KMS-11 (cell line): ENCODE data around the gene BTBD9.
A peak's percentile ranks its signal among the peaks of the same experiment; 100 is the strongest.

ENCODE experiments used
- H2AFZ ChIP-seq: fragments of 200-600 bp; sonication (generic); 2 replicates; pipeline ENCODE4 v1.6.1; 2016; ENCODE audit warnings: antibody characterized with exemption, mixed run types, low read depth
- H3K27ac ChIP-seq: fragments of 200-600 bp; sonication (generic); 2 replicates; pipeline ENCODE4 v1.6.1; 2016; ENCODE audit warnings: mild to moderate bottlenecking, mixed run types
- H3K27me3 ChIP-seq: fragments of 200-600 bp; sonication (generic); 2 replicates; pipeline ENCODE4 v1.6.1; 2017; ENCODE audit warnings: mild to moderate bottlenecking, low read depth, mixed run types, moderate library complexity; ENCODE audit not compliant: insufficient read depth
- H3K36me3 ChIP-seq: fragments of 200-600 bp; sonication (generic); 2 replicates; pipeline ENCODE4 v1.6.1; 2017; ENCODE audit warnings: mild to moderate bottlenecking, mixed run types; ENCODE audit not compliant: insufficient read depth
- H3K4me1 ChIP-seq: fragments of 200-600 bp; sonication (generic); 2 replicates; pipeline ENCODE4 v1.6.1; 2016; ENCODE audit warnings: mild to moderate bottlenecking, low read depth, mixed run types; ENCODE audit not compliant: poor library complexity, severe bottlenecking
- H3K4me2 ChIP-seq: fragments of 200-600 bp; sonication (generic); 2 replicates; pipeline ENCODE4 v1.7.0; 2016; ENCODE audit warnings: mild to moderate bottlenecking, mixed run types
- H3K4me3 ChIP-seq: fragments of 200-600 bp; sonication (generic); IDR thresholded peaks from 2 replicates; pipeline ENCODE4 v1.6.1; 2017; ENCODE audit warnings: low read depth, low read length, mixed read lengths; ENCODE audit not compliant: insufficient read depth
- H3K79me2 ChIP-seq: fragments of 200-600 bp; sonication (generic); 2 replicates; pipeline ENCODE4 v1.6.1; 2016; ENCODE audit warnings: low read depth, mixed run types; ENCODE audit not compliant: insufficient read depth
- H3K9ac ChIP-seq: fragments of 200-600 bp; sonication (generic); 2 replicates; pipeline ENCODE4 v1.6.1; 2016; ENCODE audit warnings: mild to moderate bottlenecking, mixed run types
- H4K20me1 ChIP-seq: fragments of 200-600 bp; sonication (generic); 2 replicates; pipeline ENCODE4 v1.6.1; 2016; ENCODE audit warnings: mild to moderate bottlenecking, mixed run types; ENCODE audit not compliant: insufficient read depth
- TF ChIP-seq, protein P1 (sequence below): fragments of 200-600 bp; sonication (generic); conservative IDR thresholded peaks from 2 replicates; pipeline ENCODE4 v1.6.1; 2017; ENCODE audit warnings: low read depth, mild to moderate bottlenecking, antibody characterized with exemption, low read length, moderate library complexity, mixed read lengths

Gene BTBD9

GRCh38 chr6:38311201-38311600 is 328.5 kb downstream of the BTBD9 start:
- H3K27me3 ChIP-seq = no peaks in the 10 kb centered on the region
- no peaks in the 10 kb centered on the region for H4K20me1 ChIP-seq
- no peaks in the 10 kb centered on the region for H3K79me2 ChIP-seq
- peaks cover 54% of the 10 kb centered on the region for H3K4me1 ChIP-seq
- H3K4me3 ChIP-seq = no peak overlapping the region
- no peak overlapping the region for H3K9ac ChIP-seq
- H2AFZ ChIP-seq = no peak overlapping the region
- H3K27ac ChIP-seq = no peak overlapping the region
- H3K36me3 ChIP-seq = no peaks in the 10 kb centered on the region
- H3K4me2 ChIP-seq = no peak overlapping the region
- TF ChIP-seq, protein P1, sequence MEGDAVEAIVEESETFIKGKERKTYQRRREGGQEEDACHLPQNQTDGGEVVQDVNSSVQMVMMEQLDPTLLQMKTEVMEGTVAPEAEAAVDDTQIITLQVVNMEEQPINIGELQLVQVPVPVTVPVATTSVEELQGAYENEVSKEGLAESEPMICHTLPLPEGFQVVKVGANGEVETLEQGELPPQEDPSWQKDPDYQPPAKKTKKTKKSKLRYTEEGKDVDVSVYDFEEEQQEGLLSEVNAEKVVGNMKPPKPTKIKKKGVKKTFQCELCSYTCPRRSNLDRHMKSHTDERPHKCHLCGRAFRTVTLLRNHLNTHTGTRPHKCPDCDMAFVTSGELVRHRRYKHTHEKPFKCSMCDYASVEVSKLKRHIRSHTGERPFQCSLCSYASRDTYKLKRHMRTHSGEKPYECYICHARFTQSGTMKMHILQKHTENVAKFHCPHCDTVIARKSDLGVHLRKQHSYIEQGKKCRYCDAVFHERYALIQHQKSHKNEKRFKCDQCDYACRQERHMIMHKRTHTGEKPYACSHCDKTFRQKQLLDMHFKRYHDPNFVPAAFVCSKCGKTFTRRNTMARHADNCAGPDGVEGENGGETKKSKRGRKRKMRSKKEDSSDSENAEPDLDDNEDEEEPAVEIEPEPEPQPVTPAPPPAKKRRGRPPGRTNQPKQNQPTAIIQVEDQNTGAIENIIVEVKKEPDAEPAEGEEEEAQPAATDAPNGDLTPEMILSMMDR = no peak

- Histone ChIP-seq H3K4me3 (no peak overlapping the region), H3K4me1 (peaks cover 55% of the 10 kb centered on the region), H3K4me2 (peak overlapping the region; percentile 28; the same call in 1 of the 2 replicates), H3K27me3 (no peaks in the 10 kb centered on the region), H3K27ac (0 out of 2 replicates have a peak overlapping the region, but pooled peaks have one; percentile 17), H3K9ac (no peak overlapping the region), H3K79me2 (no peaks in the 10 kb centered on the region), H3K36me3 (no peaks in the 10 kb centered on the region), H4K20me1 (no peaks in the 10 kb centered on the region), H2AFZ (no peak overlapping the region)
- TF ChIP-seq, protein P1 = no peak
These were observed 329.7 kb downstream of the BTBD9 start for GRCh38 chr6:38310061-38310460.

DNA sequence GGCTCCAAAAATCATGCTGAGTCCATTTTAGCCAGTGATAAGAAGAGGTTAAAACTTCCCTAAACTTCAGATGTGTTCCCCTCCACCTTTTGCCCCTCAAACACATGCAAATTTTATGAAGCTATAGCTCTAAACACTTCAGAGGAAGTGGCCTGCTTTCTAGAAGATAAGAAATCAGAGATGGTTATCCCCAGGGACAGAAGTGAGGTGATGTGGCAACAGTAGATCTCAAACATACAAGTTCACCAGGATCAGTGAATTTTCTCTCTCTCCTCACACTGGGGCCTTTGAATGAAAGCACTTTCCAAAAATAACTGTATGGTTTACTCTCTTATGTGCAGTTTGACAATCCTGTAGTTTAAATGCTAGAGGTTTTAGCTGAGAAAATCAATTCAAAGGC is 332.0 kb downstream of the BTBD9 start:
- Histone ChIP-seq H3K9ac (no peak overlapping the region), H3K27me3 (no peaks in the 10 kb centered on the region), H3K4me1 (peaks cover 62% of the 10 kb centered on the region), H2AFZ (no peak overlapping the region), H3K4me3 (no peak overlapping the region), H3K36me3 (no peaks in the 10 kb centered on the region), H4K20me1 (no peaks in the 10 kb centered on the region), H3K79me2 (no peaks in the 10 kb centered on the region), H3K4me2 (peak overlapping the region; percentile 47), H3K27ac (peak overlapping the region; percentile 18)
- TF ChIP-seq, protein P1 = no peak

DNA sequence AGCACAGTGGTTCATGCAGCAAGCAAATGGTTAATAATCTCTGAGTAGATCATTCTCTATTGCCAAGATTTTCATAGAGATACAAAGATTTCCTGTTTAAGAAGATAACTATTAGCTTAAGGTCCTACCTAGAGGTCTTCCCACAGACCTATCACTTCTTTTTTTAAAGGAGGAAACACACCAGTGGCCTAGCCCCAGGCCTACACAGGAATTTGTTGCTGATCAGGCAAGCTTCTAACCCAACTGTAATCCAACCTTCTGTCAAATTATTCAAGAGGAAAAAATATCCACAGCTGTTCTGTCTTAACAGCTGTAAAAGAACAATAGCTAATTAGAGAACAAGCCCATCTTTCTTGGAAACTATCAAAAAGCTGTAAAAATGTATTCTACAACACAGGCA is 332.8 kb downstream of the BTBD9 start:
- TF ChIP-seq, protein P1 = no peak
- Histone ChIP-seq H3K27ac (peak overlapping the region; percentile 18), H4K20me1 (no peaks in the 10 kb centered on the region), H3K9ac (no peak overlapping the region), H3K4me3 (no peak overlapping the region), H3K79me2 (no peaks in the 10 kb centered on the region), H3K36me3 (no peaks in the 10 kb centered on the region), H3K27me3 (no peaks in the 10 kb centered on the region), H2AFZ (no peak overlapping the region), H3K4me1 (peaks cover 62% of the 10 kb centered on the region), H3K4me2 (peak overlapping the region; percentile 47)
